GM23338 (cell line): ENCODE data around the gene ZBTB8OS. TPM values are rescaled to one million over a fixed set of nuclear protein-coding genes. Genes with fewer than 3 reads are reported as not detected.

Source experiments
- ATAC-seq: fragments of 200-7000 bp; cut with Tn5 transposase; 3 replicates; pipeline ENCODE4 v1.9.1; 2020
- DNase-seq: peaks from one replicate; pipeline ENCODE4 v3.0.0-alpha.2; 2015; ENCODE audit warnings: low spot score
- H2AFZ ChIP-seq: fragments of 200-600 bp; sonication (generic); 2 replicates; pipeline ENCODE4 v1.8.0; 2016; ENCODE audit warnings: antibody characterized with exemption, mild to moderate bottlenecking, moderate library complexity
- H3F3A ChIP-seq: fragments of 200-600 bp; sonication (generic); replicated peaks from 2 replicates; pipeline ENCODE4 v1.8.0; 2017; ENCODE audit warnings: antibody characterized with exemption, mixed run types, low read depth
- H3K27ac ChIP-seq: fragments of 200-600 bp; sonication (generic); 2 replicates; pipeline ENCODE4 v1.6.1; 2016; ENCODE audit warnings: low read depth
- H3K27me3 ChIP-seq: fragments of 200-600 bp; sonication (generic); 2 replicates; pipeline ENCODE4 v1.8.0; 2016; ENCODE audit warnings: mild to moderate bottlenecking, mixed run types, moderate library complexity; ENCODE audit not compliant: insufficient read depth
- H3K36me3 ChIP-seq: fragments of 200-600 bp; sonication (generic); 2 replicates; pipeline ENCODE4 v1.8.0; 2016; ENCODE audit warnings: mild to moderate bottlenecking; ENCODE audit not compliant: insufficient read depth
- H3K4me1 ChIP-seq: fragments of 200-600 bp; sonication (generic); 2 replicates; pipeline ENCODE4 v1.8.0; 2016; ENCODE audit warnings: mild to moderate bottlenecking, moderate library complexity; ENCODE audit not compliant: insufficient read depth
- H3K4me2 ChIP-seq: fragments of 200-600 bp; sonication (generic); 2 replicates; pipeline ENCODE4 v1.7.1; 2017; ENCODE audit warnings: mixed run types
- H3K4me3 ChIP-seq: fragments of 200-600 bp; sonication (generic); 2 replicates; pipeline ENCODE4 v1.6.1; 2016; ENCODE audit warnings: mixed run types
- H3K79me2 ChIP-seq: fragments of 200-600 bp; sonication (generic); replicated peaks from 2 replicates; pipeline ENCODE4 v1.8.0; 2017; ENCODE audit warnings: mild to moderate bottlenecking; ENCODE audit not compliant: insufficient read depth
- H3K9me2 ChIP-seq: fragments of 200-600 bp; sonication (generic); 2 replicates; pipeline ENCODE4 v1.8.0; 2017; ENCODE audit not compliant: insufficient read depth
- H4K20me1 ChIP-seq: fragments of 200-600 bp; sonication (generic); replicated peaks from 2 replicates; pipeline ENCODE4 v1.8.0; 2017; ENCODE audit warnings: mild to moderate bottlenecking; ENCODE audit not compliant: insufficient read depth
- H3K27ac Mint-ChIP-seq: 2 replicates; pipeline ENCODE4 v1.8.0; 2020; ENCODE audit warnings: inconsistent platforms, mild to moderate bottlenecking, moderate library complexity, mixed read lengths
- H3K27me3 Mint-ChIP-seq: 3 replicates; pipeline ENCODE4 v1.8.0; 2022; ENCODE audit warnings: low read depth, mild to moderate bottlenecking, moderate library complexity, mixed read lengths, inconsistent platforms; ENCODE audit not compliant: insufficient read depth, poor library complexity
- H3K36me3 Mint-ChIP-seq: 3 replicates; pipeline ENCODE4 v1.8.0; 2021; ENCODE audit warnings: low read depth, mild to moderate bottlenecking, inconsistent platforms, moderate library complexity, mixed read lengths
- H3K4me1 Mint-ChIP-seq: 3 replicates; pipeline ENCODE4 v1.8.0; 2020; ENCODE audit warnings: mild to moderate bottlenecking, inconsistent platforms, mixed read lengths
- H3K4me3 Mint-ChIP-seq: 3 replicates; pipeline ENCODE4 v1.8.0; 2021; ENCODE audit warnings: moderate library complexity, mild to moderate bottlenecking, inconsistent platforms, mixed read lengths
- H3K9me3 Mint-ChIP-seq: 3 replicates; pipeline ENCODE4 v1.8.0; 2020; ENCODE audit warnings: moderate library complexity, mild to moderate bottlenecking, inconsistent platforms, mixed read lengths
- CREB1 ChIP-seq: fragments of 250-450 bp; sonication (Bioruptor Pico); IDR thresholded peaks from 2 replicates; pipeline ENCODE4 v1.5.0; 2020; ENCODE audit warnings: low read depth, mild to moderate bottlenecking, moderate library complexity
- CTCF ChIP-seq, 2 experiments: fragments of 200-600 bp in 1 of 2; sonication (generic) in 1 of 2; conservative IDR thresholded peaks; 2 replicates each; pipeline versions ENCODE4 v1.5.1 to v1.6.1; 2016 to 2017; ENCODE audit warnings: antibody characterized with exemption in 2 of 2, low read depth in 2 of 2, mild to moderate bottlenecking in 2 of 2, moderate library complexity in 1 of 2
- ETS1 ChIP-seq: IDR thresholded peaks from 2 replicates; pipeline ENCODE4 v1.6.1; 2016; ENCODE audit warnings: antibody characterized with exemption
- EZH2 ChIP-seq: fragments of 200-600 bp; sonication (generic); IDR thresholded peaks from one replicate; pipeline ENCODE4 v1.8.0; 2017; ENCODE audit warnings: antibody characterized with exemption, mild to moderate bottlenecking, low read depth; ENCODE audit not compliant: unreplicated experiment
- EZH2phosphoT487 ChIP-seq: fragments of 200-600 bp; sonication (generic); IDR thresholded peaks from one replicate; pipeline ENCODE4 v1.8.1; 2018; ENCODE audit warnings: antibody characterized with exemption; ENCODE audit not compliant: unreplicated experiment
- JUNB ChIP-seq: IDR thresholded peaks from one replicate; pipeline ENCODE4 v1.6.1; 2016; ENCODE audit warnings: antibody characterized with exemption; ENCODE audit not compliant: unreplicated experiment
- NANOG ChIP-seq: IDR thresholded peaks from 2 replicates; pipeline ENCODE4 v1.6.1; 2016; ENCODE audit warnings: antibody characterized with exemption, borderline replicate concordance
- POLR2AphosphoS5 ChIP-seq: IDR thresholded peaks from 2 replicates; pipeline ENCODE4 v1.6.1; 2016; ENCODE audit warnings: antibody characterized with exemption, low read depth
- STAT1 ChIP-seq: IDR thresholded peaks from one replicate; pipeline ENCODE4 v1.6.1; 2016; ENCODE audit warnings: antibody characterized with exemption; ENCODE audit not compliant: unreplicated experiment
- ZNF114 ChIP-seq: fragments of 250-450 bp; sonication (Bioruptor Pico); IDR thresholded peaks from 2 replicates; pipeline ENCODE4 v1.5.0; 2020; ENCODE audit warnings: mild to moderate bottlenecking, moderate library complexity
- ZNF331 ChIP-seq: fragments of 250-450 bp; sonication (Bioruptor Pico); IDR thresholded peaks from 2 replicates; pipeline ENCODE4 v1.5.0; 2020; ENCODE audit warnings: low read depth, mild to moderate bottlenecking, moderate library complexity
- polyA plus RNA-seq: library from polyadenylated mRNA; unstranded; fragments of >200 nt; fragmentation: Nextera tagmentation; extraction: Ambion mirVana; gene quantifications from 2 replicates; pipeline ENCODE4 v1.2.1, GENCODE V29; 2016
- total RNA-seq: library from RNA; depleted of rRNA; stranded (reverse); fragments of >200 nt; shearing (Covaris generic); gene quantifications from 2 replicates; pipeline ENCODE4 v1.2.3, GENCODE V29; 2014
- TF ChIP-seq, protein P1 (sequence below): IDR thresholded peaks from one replicate; pipeline ENCODE4 v1.6.1; 2018; ENCODE audit warnings: antibody characterized with exemption; ENCODE audit not compliant: unreplicated experiment
- TF ChIP-seq, protein P2 (sequence below): fragments of 250-450 bp; sonication (Bioruptor Pico); IDR thresholded peaks from 2 replicates; pipeline ENCODE4 v1.5.0; 2020; ENCODE audit warnings: mild to moderate bottlenecking, moderate library complexity

ZBTB8OS gene
- total and polyA plus RNA-seq, 2 experiments from 2014 or later = 22.0 to 159 TPM

DNA sequence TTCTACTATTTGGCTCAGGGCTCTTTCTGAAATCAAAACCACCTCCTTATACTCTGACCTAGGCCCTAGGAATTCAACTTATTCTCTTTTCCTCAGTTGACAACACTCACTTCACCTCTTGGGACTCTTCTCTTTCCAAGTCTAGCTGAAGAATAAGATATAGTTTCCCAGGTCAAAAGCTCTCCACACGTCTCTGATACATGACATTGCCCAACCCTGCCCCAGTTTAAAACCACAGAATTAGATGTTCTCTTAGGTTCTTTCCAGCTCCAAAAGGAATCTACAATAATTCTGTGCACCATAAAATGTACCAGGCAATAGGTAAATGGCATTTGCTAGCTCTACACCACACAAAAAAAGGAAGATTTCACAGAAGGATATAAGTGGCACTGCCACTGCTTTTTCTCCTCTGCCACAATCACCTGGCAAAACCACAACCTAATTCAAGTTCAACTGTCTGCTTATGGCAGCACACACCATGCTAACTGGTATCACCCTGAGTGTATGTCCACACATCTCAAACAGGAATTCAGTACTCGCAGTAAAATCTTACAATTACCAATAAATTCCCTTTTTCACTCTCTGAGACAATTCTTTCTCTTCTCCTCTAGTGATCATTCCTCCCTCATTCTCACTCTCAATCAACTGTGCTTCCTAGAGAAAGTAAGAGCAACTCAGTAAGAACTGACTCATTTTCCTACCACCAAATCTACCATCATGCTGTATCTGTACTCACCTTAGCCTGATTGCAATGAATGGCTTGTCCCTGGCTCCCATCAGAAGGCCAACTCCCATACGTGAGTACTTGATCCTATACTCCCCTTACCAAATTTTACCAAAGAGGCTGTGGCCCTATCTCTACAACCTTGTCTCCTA, 27.3 kb downstream of the ZBTB8OS start:
- Mint-ChIP-seq H3K4me3 (no peak overlapping the region), H3K27ac (no peak overlapping the region), H3K9me3 (no peaks in the 10 kb centered on the region), H3K27me3 (no peaks in the 10 kb centered on the region), H3K36me3 (peaks cover 33% of the 10 kb centered on the region), H3K4me1 (no peaks in the 10 kb centered on the region)
- ATAC-seq = no peak
- no peak for TF ChIP-seq ZNF114 (CRISPR knock-in tag)
- no peak for TF ChIP-seq ETS1
- TF ChIP-seq NANOG = no peak
- no peak for TF ChIP-seq ZNF331 (CRISPR knock-in tag)
- TF ChIP-seq, protein P1, sequence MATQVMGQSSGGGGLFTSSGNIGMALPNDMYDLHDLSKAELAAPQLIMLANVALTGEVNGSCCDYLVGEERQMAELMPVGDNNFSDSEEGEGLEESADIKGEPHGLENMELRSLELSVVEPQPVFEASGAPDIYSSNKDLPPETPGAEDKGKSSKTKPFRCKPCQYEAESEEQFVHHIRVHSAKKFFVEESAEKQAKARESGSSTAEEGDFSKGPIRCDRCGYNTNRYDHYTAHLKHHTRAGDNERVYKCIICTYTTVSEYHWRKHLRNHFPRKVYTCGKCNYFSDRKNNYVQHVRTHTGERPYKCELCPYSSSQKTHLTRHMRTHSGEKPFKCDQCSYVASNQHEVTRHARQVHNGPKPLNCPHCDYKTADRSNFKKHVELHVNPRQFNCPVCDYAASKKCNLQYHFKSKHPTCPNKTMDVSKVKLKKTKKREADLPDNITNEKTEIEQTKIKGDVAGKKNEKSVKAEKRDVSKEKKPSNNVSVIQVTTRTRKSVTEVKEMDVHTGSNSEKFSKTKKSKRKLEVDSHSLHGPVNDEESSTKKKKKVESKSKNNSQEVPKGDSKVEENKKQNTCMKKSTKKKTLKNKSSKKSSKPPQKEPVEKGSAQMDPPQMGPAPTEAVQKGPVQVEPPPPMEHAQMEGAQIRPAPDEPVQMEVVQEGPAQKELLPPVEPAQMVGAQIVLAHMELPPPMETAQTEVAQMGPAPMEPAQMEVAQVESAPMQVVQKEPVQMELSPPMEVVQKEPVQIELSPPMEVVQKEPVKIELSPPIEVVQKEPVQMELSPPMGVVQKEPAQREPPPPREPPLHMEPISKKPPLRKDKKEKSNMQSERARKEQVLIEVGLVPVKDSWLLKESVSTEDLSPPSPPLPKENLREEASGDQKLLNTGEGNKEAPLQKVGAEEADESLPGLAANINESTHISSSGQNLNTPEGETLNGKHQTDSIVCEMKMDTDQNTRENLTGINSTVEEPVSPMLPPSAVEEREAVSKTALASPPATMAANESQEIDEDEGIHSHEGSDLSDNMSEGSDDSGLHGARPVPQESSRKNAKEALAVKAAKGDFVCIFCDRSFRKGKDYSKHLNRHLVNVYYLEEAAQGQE = no peak
- no peak for TF ChIP-seq JUNB
- no peak for TF ChIP-seq POLR2AphosphoS5
- no peak for TF ChIP-seq CREB1
- no peak for TF ChIP-seq CTCF (conservative IDR thresholded peaks at IDR 0.05; ENCODE audit: low read depth in 2 of 2)
- no peak for TF ChIP-seq EZH2
- no peak for TF ChIP-seq EZH2phosphoT487
- TF ChIP-seq, protein P2, sequence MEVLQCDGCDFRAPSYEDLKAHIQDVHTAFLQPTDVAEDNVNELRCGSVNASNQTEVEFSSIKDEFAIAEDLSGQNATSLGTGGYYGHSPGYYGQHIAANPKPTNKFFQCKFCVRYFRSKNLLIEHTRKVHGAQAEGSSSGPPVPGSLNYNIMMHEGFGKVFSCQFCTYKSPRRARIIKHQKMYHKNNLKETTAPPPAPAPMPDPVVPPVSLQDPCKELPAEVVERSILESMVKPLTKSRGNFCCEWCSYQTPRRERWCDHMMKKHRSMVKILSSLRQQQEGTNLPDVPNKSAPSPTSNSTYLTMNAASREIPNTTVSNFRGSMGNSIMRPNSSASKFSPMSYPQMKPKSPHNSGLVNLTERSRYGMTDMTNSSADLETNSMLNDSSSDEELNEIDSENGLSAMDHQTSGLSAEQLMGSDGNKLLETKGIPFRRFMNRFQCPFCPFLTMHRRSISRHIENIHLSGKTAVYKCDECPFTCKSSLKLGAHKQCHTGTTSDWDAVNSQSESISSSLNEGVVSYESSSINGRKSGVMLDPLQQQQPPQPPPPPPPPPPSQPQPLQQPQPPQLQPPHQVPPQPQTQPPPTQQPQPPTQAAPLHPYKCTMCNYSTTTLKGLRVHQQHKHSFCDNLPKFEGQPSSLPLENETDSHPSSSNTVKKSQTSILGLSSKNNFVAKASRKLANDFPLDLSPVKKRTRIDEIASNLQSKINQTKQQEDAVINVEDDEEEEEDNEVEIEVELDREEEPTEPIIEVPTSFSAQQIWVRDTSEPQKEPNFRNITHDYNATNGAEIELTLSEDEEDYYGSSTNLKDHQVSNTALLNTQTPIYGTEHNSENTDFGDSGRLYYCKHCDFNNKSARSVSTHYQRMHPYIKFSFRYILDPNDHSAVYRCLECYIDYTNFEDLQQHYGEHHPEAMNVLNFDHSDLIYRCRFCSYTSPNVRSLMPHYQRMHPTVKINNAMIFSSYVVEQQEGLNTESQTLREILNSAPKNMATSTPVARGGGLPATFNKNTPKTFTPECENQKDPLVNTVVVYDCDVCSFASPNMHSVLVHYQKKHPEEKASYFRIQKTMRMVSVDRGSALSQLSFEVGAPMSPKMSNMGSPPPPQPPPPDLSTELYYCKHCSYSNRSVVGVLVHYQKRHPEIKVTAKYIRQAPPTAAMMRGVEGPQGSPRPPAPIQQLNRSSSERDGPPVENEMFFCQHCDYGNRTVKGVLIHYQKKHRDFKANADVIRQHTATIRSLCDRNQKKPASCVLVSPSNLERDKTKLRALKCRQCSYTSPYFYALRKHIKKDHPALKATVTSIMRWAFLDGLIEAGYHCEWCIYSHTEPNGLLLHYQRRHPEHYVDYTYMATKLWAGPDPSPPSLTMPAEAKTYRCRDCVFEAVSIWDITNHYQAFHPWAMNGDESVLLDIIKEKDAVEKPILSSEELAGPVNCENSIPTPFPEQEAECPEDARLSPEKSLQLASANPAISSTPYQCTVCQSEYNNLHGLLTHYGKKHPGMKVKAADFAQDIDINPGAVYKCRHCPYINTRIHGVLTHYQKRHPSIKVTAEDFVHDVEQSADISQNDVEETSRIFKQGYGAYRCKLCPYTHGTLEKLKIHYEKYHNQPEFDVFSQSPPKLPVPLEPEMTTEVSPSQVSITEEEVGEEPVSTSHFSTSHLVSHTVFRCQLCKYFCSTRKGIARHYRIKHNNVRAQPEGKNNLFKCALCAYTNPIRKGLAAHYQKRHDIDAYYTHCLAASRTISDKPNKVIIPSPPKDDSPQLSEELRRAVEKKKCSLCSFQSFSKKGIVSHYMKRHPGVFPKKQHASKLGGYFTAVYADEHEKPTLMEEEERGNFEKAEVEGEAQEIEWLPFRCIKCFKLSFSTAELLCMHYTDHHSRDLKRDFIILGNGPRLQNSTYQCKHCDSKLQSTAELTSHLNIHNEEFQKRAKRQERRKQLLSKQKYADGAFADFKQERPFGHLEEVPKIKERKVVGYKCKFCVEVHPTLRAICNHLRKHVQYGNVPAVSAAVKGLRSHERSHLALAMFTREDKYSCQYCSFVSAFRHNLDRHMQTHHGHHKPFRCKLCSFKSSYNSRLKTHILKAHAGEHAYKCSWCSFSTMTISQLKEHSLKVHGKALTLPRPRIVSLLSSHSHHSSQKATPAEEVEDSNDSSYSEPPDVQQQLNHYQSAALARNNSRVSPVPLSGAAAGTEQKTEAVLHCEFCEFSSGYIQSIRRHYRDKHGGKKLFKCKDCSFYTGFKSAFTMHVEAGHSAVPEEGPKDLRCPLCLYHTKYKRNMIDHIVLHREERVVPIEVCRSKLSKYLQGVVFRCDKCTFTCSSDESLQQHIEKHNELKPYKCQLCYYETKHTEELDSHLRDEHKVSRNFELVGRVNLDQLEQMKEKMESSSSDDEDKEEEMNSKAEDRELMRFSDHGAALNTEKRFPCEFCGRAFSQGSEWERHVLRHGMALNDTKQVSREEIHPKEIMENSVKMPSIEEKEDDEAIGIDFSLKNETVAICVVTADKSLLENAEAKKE (CRISPR knock-in tag) = no peak
- no peak for TF ChIP-seq STAT1
- Histone ChIP-seq H3F3A (no peaks in the 10 kb centered on the region; the same call in 1 of the 2 replicates), H4K20me1 (no peaks in the 10 kb centered on the region; the same call in 1 of the 2 replicates), H3K79me2 (no peaks in the 10 kb centered on the region; the same call in 1 of the 2 replicates), H3K9me2 (no peaks in the 10 kb centered on the region), H3K4me3 (no peak overlapping the region), H3K27ac (no peak overlapping the region), H3K4me1 (no peaks in the 10 kb centered on the region), H3K4me2 (no peak overlapping the region), H3K36me3 (peaks cover 8% of the 10 kb centered on the region), H2AFZ (no peak overlapping the region), H3K27me3 (no peaks in the 10 kb centered on the region)
- DNase-seq = no peak
